ENCODE results near the gene SAP30L. TPM values are rescaled to one million over a fixed set of nuclear protein-coding genes. Genes with fewer than 3 reads are reported as not detected.

Gene SAP30L
- total and polyA plus RNA-seq, 2 experiments from 2014 or later, result 21.4 to 29.3 TPM

DNA sequence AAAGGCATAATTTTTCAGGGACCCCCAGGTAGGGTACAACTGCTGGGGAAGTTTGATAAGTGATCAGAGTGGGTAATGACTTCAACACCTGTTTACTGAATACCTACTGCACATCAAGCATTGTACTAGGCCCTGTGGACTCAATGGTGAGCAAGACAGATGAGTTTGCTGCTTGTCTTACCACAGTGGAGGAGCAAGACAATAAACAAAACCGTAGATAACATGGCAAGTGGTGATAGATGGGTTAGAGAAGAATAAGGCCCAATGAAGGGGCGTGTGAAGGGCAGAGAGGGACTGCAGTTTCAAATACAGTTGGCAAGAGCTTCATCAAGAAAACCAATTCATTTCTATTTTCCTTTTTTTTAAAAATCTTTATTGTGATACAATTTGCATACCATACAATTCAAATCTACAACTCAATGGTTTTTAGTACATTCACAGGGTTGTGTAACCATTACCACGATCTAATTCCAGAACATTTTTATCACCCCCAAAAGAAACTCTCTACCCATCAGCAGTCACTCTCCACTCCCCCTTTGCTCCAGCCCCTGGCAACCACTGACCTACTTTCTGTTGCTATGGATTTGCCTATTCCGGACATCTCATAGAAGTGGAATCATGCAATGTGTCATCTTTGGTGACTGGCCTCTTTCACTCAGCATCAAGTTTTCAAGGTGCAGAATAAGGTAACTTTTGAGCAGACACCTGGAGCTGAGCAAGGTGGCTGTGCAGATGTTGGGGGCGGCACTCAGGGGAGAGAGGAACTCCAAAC, 64.2 kb downstream of the SAP30L start:
- no peaks in the 10 kb centered on the region for H3K27me3 ChIP-seq (ENCODE audit: insufficient read depth)
- no peaks in the 10 kb centered on the region for H3K9me2 ChIP-seq (ENCODE audit: insufficient read depth)
- Mint-ChIP-seq H3K27me3 (ENCODE audit: insufficient read depth, low read depth, poor library complexity) (peaks cover 3% of the 10 kb centered on the region), H3K27ac (no peak overlapping the region), H3K4me3 (no peak overlapping the region), H3K4me1 (peaks cover 8% of the 10 kb centered on the region), H3K9me3 (no peaks in the 10 kb centered on the region), H3K36me3 (ENCODE audit: low read depth) (no peaks in the 10 kb centered on the region)
- no peak overlapping the region for H3K27ac ChIP-seq (ENCODE audit: low read depth)
- H3K4me3 ChIP-seq, result no peak overlapping the region
- H3K4me2 ChIP-seq, result no peak overlapping the region
- no peaks in the 10 kb centered on the region for H3K79me2 ChIP-seq (replicated peaks; ENCODE audit: insufficient read depth)
- H3K4me1 ChIP-seq (ENCODE audit: insufficient read depth), result no peaks in the 10 kb centered on the region
- TF ChIP-seq ZNF331 (CRISPR knock-in tag; IDR thresholded peaks at IDR 0.05; ENCODE audit: low read depth) (no peak), ZNF462 (CRISPR knock-in tag; IDR thresholded peaks at IDR 0.05) (no peak), ZNF114 (CRISPR knock-in tag; IDR thresholded peaks at IDR 0.05) (no peak)
- H2AFZ ChIP-seq, result no peak overlapping the region
- ATAC-seq, result no peak
- no peaks in the 10 kb centered on the region for H3F3A ChIP-seq (replicated peaks; ENCODE audit: low read depth)
- no peaks in the 10 kb centered on the region for H4K20me1 ChIP-seq (replicated peaks; ENCODE audit: insufficient read depth)
- H3K36me3 ChIP-seq (ENCODE audit: insufficient read depth), result no peaks in the 10 kb centered on the region
- no peak for DNase-seq (ENCODE audit: low spot score)

Other genes starting within 250 kb of the SAP30L start
- gene HAND1, start 32.2 kb downstream of the SAP30L start, total RNA-seq (2014; rRNA removed; shearing (Covaris generic)), result not detected in 2 replicates
- gene HAND1, start 32.2 kb downstream of the SAP30L start, polyA plus RNA-seq (2016; fragmentation: Nextera tagmentation; extraction: Ambion mirVana), result not detected in 2 replicates